NT2/D1 (cell line): Measurements from ENCODE around the gene TMEM132D.

Experiments used
- DNase-seq: peaks from one replicate; pipeline ENCODE4 v3.0.0-alpha.2; 2011; ENCODE audit warnings: low read depth, low spot score
- H3K27me3 ChIP-seq: 2 replicates; pipeline ENCODE4 v1.6.0; 2011; ENCODE audit warnings: mild to moderate bottlenecking; ENCODE audit not compliant: insufficient read length, insufficient read depth
- H3K36me3 ChIP-seq: 2 replicates; pipeline ENCODE4 v1.6.1; 2011; ENCODE audit warnings: mild to moderate bottlenecking, low read length, mixed read lengths; ENCODE audit not compliant: insufficient read depth, insufficient read length
- H3K4me1 ChIP-seq: 2 replicates; pipeline ENCODE4 v1.5.1; 2011; ENCODE audit not compliant: insufficient read depth, insufficient read length
- H3K4me3 ChIP-seq: 2 replicates; pipeline ENCODE4 v1.5.1; 2011; ENCODE audit warnings: low read depth; ENCODE audit not compliant: insufficient read length
- H3K9ac ChIP-seq: 2 replicates; pipeline ENCODE4 v1.6.0; 2011; ENCODE audit warnings: low read depth; ENCODE audit not compliant: insufficient read length
- H3K9me3 ChIP-seq: 2 replicates; pipeline ENCODE4 v1.5.1; 2011; ENCODE audit warnings: mild to moderate bottlenecking, low read length; ENCODE audit not compliant: insufficient read depth
- SUZ12 ChIP-seq: IDR thresholded peaks from 2 replicates; pipeline ENCODE4 v1.6.1; 2011; ENCODE audit not compliant: insufficient read length, insufficient read depth; ENCODE audit errors: extremely low read depth
- YY1 ChIP-seq: IDR thresholded peaks from 2 replicates; pipeline ENCODE4 v1.6.1; 2011; ENCODE audit not compliant: insufficient read length, insufficient read depth
- ZNF274 ChIP-seq: IDR thresholded peaks from 2 replicates; pipeline ENCODE4 v1.6.1; 2011; ENCODE audit warnings: mild to moderate bottlenecking, low read depth, low read length

Gene TMEM132D

GRCh38 chr12:129719416-129719815 is 184.4 kb downstream of the TMEM132D start:
- Histone ChIP-seq H3K36me3 (no peaks in the 10 kb centered on the region), H3K27me3 (no peaks in the 10 kb centered on the region), H3K9me3 (no peaks in the 10 kb centered on the region), H3K9ac (no peak overlapping the region), H3K4me1 (no peaks in the 10 kb centered on the region), H3K4me3 (no peak overlapping the region)
- TF ChIP-seq SUZ12 (no peak), YY1 (no peak), ZNF274 (no peak)
- DNase-seq: no peak

GRCh38 chr12:129717438-129717837 is 186.4 kb downstream of the TMEM132D start:
- Histone ChIP-seq H3K27me3 (no peaks in the 10 kb centered on the region), H3K4me1 (no peaks in the 10 kb centered on the region), H3K9me3 (no peaks in the 10 kb centered on the region), H3K9ac (no peak overlapping the region), H3K36me3 (no peaks in the 10 kb centered on the region), H3K4me3 (no peak overlapping the region)
- TF ChIP-seq SUZ12 (no peak), ZNF274 (no peak), YY1 (no peak)
- DNase-seq: no peak

- H3K27me3 ChIP-seq: no peaks in the 10 kb centered on the region
- TF ChIP-seq YY1 (no peak), SUZ12 (no peak), ZNF274 (no peak)
- no peak overlapping the region for H3K9ac ChIP-seq
- DNase-seq: no peak
- no peaks in the 10 kb centered on the region for H3K36me3 ChIP-seq
- no peaks in the 10 kb centered on the region for H3K4me1 ChIP-seq
- no peaks in the 10 kb centered on the region for H3K9me3 ChIP-seq
- no peak overlapping the region for H3K4me3 ChIP-seq
Measured at GRCh38 chr12:129716825-129717224, 187.0 kb downstream of the TMEM132D start.

- peaks cover 15% of the 10 kb centered on the region for H3K9me3 ChIP-seq
- TF ChIP-seq YY1 (no peak), ZNF274 (no peak), SUZ12 (no peak)
- no peak for DNase-seq
Measured at GRCh38 chr12:129706716-129707115, 197.1 kb downstream of the TMEM132D start.

GRCh38 chr12:129704232-129704830 is 199.5 kb downstream of the TMEM132D start:
- DNase-seq: no peak

More at GRCh38 chr12:129706716-129707115, 197.1 kb downstream of the TMEM132D start:
- Histone ChIP-seq H3K4me1 (no peaks in the 10 kb centered on the region), H3K36me3 (no peaks in the 10 kb centered on the region), H3K4me3 (no peak overlapping the region), H3K27me3 (no peaks in the 10 kb centered on the region), H3K9ac (no peak overlapping the region)

GRCh38 chr12:129701631-129702101 is 202.2 kb downstream of the TMEM132D start:
- Histone ChIP-seq H3K4me3 (no peak overlapping the region), H3K9ac (no peak overlapping the region), H3K4me1 (peaks cover 3% of the 10 kb centered on the region), H3K9me3 (peaks cover 13% of the 10 kb centered on the region), H3K36me3 (no peaks in the 10 kb centered on the region), H3K27me3 (no peaks in the 10 kb centered on the region)
- no peak for DNase-seq
- TF ChIP-seq SUZ12 (no peak), ZNF274 (no peak), YY1 (no peak)

More at GRCh38 chr12:129704232-129704830, 199.5 kb downstream of the TMEM132D start:
- Histone ChIP-seq H3K27me3 (no peaks in the 10 kb centered on the region), H3K36me3 (no peaks in the 10 kb centered on the region), H3K9ac (no peak overlapping the region), H3K4me1 (no peaks in the 10 kb centered on the region), H3K9me3 (peaks cover 15% of the 10 kb centered on the region), H3K4me3 (no peak overlapping the region)
- TF ChIP-seq SUZ12 (no peak), ZNF274 (no peak), YY1 (no peak)

GRCh38 chr12:129700036-129700435 is 203.8 kb downstream of the TMEM132D start:
- Histone ChIP-seq H3K9me3 (no peaks in the 10 kb centered on the region), H3K36me3 (no peaks in the 10 kb centered on the region), H3K4me3 (no peak overlapping the region), H3K27me3 (no peaks in the 10 kb centered on the region), H3K4me1 (peaks cover 3% of the 10 kb centered on the region), H3K9ac (no peak overlapping the region)
- no peak for DNase-seq
- TF ChIP-seq SUZ12: no peak
- no peak for TF ChIP-seq YY1
- no peak for TF ChIP-seq ZNF274
